GM18861 (cell line): ENCODE measurements around the gene GALNT13.

Experiments
- ATAC-seq: cut with Tn5 transposase; IDR thresholded peaks from one replicate; pipeline ENCODE4 v1.9.1; 2021; ENCODE audit not compliant: unreplicated experiment

Gene GALNT13

GRCh38 chr2:154203902-154204301 lies 332.2 kb downstream of the GALNT13 start:
- no peak for ATAC-seq

- ATAC-seq: no peak
Observed at GRCh38 chr2:154207288-154208047, 335.7 kb downstream of the GALNT13 start.

GRCh38 chr2:154223726-154224125 lies 352.0 kb downstream of the GALNT13 start:
- no peak for ATAC-seq

GRCh38 chr2:154226931-154227330 lies 355.2 kb downstream of the GALNT13 start:
- no peak for ATAC-seq

GRCh38 chr2:154228566-154229280 lies 357.0 kb downstream of the GALNT13 start:
- no peak for ATAC-seq

- ATAC-seq: no peak
Observed at GRCh38 chr2:154229966-154230365, 358.2 kb downstream of the GALNT13 start.

- no peak for ATAC-seq
Observed at GRCh38 chr2:154231021-154231420, 359.3 kb downstream of the GALNT13 start.

GRCh38 chr2:154233231-154233630 lies 361.5 kb downstream of the GALNT13 start:
- no peak for ATAC-seq

GRCh38 chr2:154238252-154238651 lies 366.5 kb downstream of the GALNT13 start:
- ATAC-seq: no peak

GRCh38 chr2:154240316-154240715 lies 368.6 kb downstream of the GALNT13 start:
- no peak for ATAC-seq

- ATAC-seq: no peak
Observed at GRCh38 chr2:154240921-154241379, 369.2 kb downstream of the GALNT13 start.

GRCh38 chr2:154242687-154243086 lies 371.0 kb downstream of the GALNT13 start:
- ATAC-seq: no peak

GRCh38 chr2:154243685-154244084 lies 372.0 kb downstream of the GALNT13 start:
- no peak for ATAC-seq

GRCh38 chr2:154244932-154245331 lies 373.2 kb downstream of the GALNT13 start:
- no peak for ATAC-seq

GRCh38 chr2:154247503-154247902 lies 375.8 kb downstream of the GALNT13 start:
- ATAC-seq: no peak

GRCh38 chr2:154256136-154256535 lies 384.4 kb downstream of the GALNT13 start:
- ATAC-seq: no peak

GRCh38 chr2:154259030-154259429 lies 387.3 kb downstream of the GALNT13 start:
- ATAC-seq: no peak

- ATAC-seq: no peak
Observed at GRCh38 chr2:154261473-154262027, 389.8 kb downstream of the GALNT13 start.

- no peak for ATAC-seq
Observed at GRCh38 chr2:154263206-154263605, 391.5 kb downstream of the GALNT13 start.

GRCh38 chr2:154264024-154264423 lies 392.3 kb downstream of the GALNT13 start:
- ATAC-seq: no peak

GRCh38 chr2:154267983-154268382 lies 396.3 kb downstream of the GALNT13 start:
- ATAC-seq: no peak

GRCh38 chr2:154280543-154280942 lies 408.8 kb downstream of the GALNT13 start:
- ATAC-seq: no peak
